OCI-LY7 (cell line): ENCODE data around the gene ZSWIM8. TPM values are rescaled to one million over a fixed set of nuclear protein-coding genes. Genes with fewer than 3 reads are reported as not detected.

Experiments
- BruUV-seq: library from RNA; stranded (reverse); fragments of 400-500 nt; replicated peaks from 2 replicates; lab custom pipeline; 2021; lab: Mats Ljungman, UMichigan
- CTCF ChIA-PET: fragments of 300-600 bp; sonication (Branson Sonifier 250); formaldehyde crosslinking; loops from one replicate; lab custom pipeline; 2022; ENCODE audit warnings: antibody characterized with exemption; ENCODE audit not compliant: unreplicated experiment; lab: Charles Lee
- POLR2A ChIA-PET: fragments of 300-600 bp; sonication (Branson Sonifier 250); formaldehyde crosslinking; loops from one replicate; lab custom pipeline; 2022; ENCODE audit warnings: antibody characterized with exemption; lab: Charles Lee
- DNase-seq: peaks from one replicate; pipeline ENCODE4 v3.0.0-alpha.2; 2015; ENCODE audit warnings: low spot score
- H2AFZ ChIP-seq: fragments of 200-600 bp; sonication (generic), shearing (Covaris generic); 2 replicates; pipeline ENCODE4 v1.6.1; 2014; ENCODE audit warnings: mild to moderate bottlenecking, antibody characterized with exemption, low read length, moderate library complexity
- H3K27ac ChIP-seq: fragments of 200-600 bp; sonication (generic); 2 replicates; pipeline ENCODE4 v1.5.1; 2014; ENCODE audit warnings: mixed run types, low read depth, mild to moderate bottlenecking, moderate library complexity, low read length, inconsistent platforms; ENCODE audit not compliant: poor library complexity, severe bottlenecking
- H3K36me3 ChIP-seq: fragments of 200-600 bp; sonication (generic); 2 replicates; pipeline ENCODE4 v1.6.1; 2014; ENCODE audit warnings: mild to moderate bottlenecking, antibody characterized with exemption, low read length, moderate library complexity, mixed read lengths; ENCODE audit not compliant: insufficient read depth
- H3K4me1 ChIP-seq: fragments of 200-600 bp; sonication (generic); 2 replicates; pipeline ENCODE4 v1.5.1; 2014; ENCODE audit warnings: mild to moderate bottlenecking, low read length; ENCODE audit not compliant: insufficient read depth, poor library complexity, severe bottlenecking
- H3K4me2 ChIP-seq: fragments of 200-600 bp; sonication (generic); 2 replicates; pipeline ENCODE4 v1.6.1; 2014; ENCODE audit warnings: mild to moderate bottlenecking, low read length
- H3K4me3 ChIP-seq: fragments of 200-600 bp; sonication (generic); 2 replicates; pipeline ENCODE4 v1.5.1; 2014; ENCODE audit warnings: mild to moderate bottlenecking, low read depth, low read length; ENCODE audit not compliant: poor library complexity, severe bottlenecking
- H3K79me2 ChIP-seq: fragments of 200-600 bp; sonication (generic); 2 replicates; pipeline ENCODE4 v1.6.1; 2016; ENCODE audit warnings: low read depth, mild to moderate bottlenecking, low read length, moderate library complexity, mixed read lengths; ENCODE audit not compliant: insufficient read depth
- H3K9me2 ChIP-seq: fragments of 200-600 bp; sonication (generic); 2 replicates; pipeline ENCODE4 v1.6.1; 2016; ENCODE audit warnings: mild to moderate bottlenecking, low read length, mixed read lengths; ENCODE audit not compliant: insufficient read depth
- H3K9me3 ChIP-seq: fragments of 200-600 bp; sonication (generic); 2 replicates; pipeline ENCODE4 v1.6.1; 2014; ENCODE audit warnings: mild to moderate bottlenecking, mixed run types, low read length, mixed read lengths
- H4K20me1 ChIP-seq: fragments of 200-600 bp; sonication (generic); 2 replicates; pipeline ENCODE4 v1.6.1; 2014; ENCODE audit warnings: mild to moderate bottlenecking, antibody characterized with exemption, low read length, moderate library complexity, mixed read lengths; ENCODE audit not compliant: insufficient read depth
- EZH2phosphoT487 ChIP-seq: fragments of 200-600 bp; sonication (generic); IDR thresholded peaks from 2 replicates; pipeline ENCODE4 v1.6.1; 2018; ENCODE audit warnings: low read depth, borderline replicate concordance, mild to moderate bottlenecking, mixed run types, antibody characterized with exemption, low read length, moderate library complexity, mixed read lengths
- intact Hi-C: fragments of 100-400 bp; cut with micrococcal nuclease; formaldehyde crosslinking; loops from one replicate; pipeline ENCODE4 v1.10.0; 2022; ENCODE audit not compliant: unreplicated experiment
- total RNA-seq, 2 experiments: library from RNA; depleted of rRNA in 1 of 2; stranded (reverse); fragments of >200 nt in 1 of 2; shearing (Covaris generic) in 1 of 2; gene quantifications; 2 replicates each; pipeline ENCODE4 v1.2.3, GENCODE V29; 2014 to 2022
- TF ChIP-seq, protein P1 (sequence below): fragments of 200-600 bp; sonication (generic); conservative IDR thresholded peaks from 2 replicates; pipeline ENCODE4 v1.5.1; 2014; ENCODE audit warnings: mild to moderate bottlenecking, antibody characterized with exemption, low read length, moderate library complexity, mixed read lengths

ZSWIM8 gene
- total RNA-seq, 2 experiments from 2014 or later = 22.0 to 52.6 TPM

DNA sequence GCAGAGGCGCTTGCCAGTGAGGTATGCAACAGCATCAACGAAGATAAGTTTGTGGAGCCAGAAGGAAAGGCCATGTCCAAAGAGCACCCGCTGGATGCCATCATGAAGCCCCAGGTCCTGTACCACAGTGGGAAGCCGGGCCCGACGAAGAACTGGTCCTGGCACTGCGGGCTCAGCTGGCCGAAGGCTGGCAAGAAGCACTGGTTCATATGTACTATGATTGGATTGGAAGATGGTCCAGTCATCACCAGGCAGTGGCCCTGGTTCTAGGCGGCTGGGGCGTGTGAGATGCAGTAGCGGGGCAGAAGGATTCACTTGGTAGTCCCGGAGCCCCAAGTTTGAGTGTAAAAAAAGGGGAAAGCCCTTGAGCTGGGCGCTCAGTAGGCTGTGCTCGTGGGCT is 22.1 kb downstream of the ZSWIM8 start:
- CTCF ChIA-PET = no interaction called here

DNA sequence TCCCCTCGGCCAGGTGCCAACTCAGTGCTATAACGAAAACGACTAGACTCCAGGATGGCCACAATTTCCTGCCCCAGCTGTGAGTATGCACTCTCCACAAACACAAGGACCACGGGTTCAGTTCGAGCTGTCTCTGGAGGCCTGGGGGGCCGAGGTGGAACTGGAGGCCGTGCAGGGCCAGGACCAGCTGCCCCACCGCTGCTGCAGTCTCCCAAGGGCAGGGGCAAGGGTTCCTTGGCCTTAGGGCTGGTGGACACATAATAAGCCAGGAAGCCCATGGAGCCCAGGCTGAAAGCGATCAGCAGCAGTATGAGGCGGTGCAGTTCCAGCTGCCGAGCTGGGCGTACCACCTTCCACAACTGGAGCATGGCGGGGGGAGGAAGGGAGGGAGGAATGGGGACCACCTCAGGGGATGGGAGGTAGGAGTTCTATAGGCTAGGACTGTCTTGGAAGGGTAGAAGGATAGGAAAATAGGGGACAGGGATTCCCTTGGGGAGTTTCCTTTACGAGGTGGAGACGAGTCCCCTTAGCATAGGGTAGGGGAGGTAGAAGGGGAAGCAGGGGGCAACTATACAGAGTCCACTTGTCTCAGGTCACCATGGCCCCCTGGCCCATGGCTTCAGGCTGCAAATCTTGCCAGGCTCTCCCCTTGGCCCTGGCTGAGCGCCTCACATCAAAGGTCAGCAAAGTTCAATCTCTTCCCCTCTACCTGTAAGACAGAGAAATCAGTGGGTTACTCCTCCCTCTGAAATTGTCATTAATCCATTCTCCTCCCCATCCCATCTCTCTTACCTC is 22.8 kb downstream of the ZSWIM8 start:
- intact Hi-C loops = no loop called here
- Histone ChIP-seq H3K4me2 (no peak overlapping the region), H3K27ac (no peak overlapping the region), H2AFZ (no peak overlapping the region), H4K20me1 (no peaks in the 10 kb centered on the region), H3K79me2 (peaks cover 14% of the 10 kb centered on the region; the same call in 1 of the 2 replicates), H3K9me2 (no peaks in the 10 kb centered on the region), H3K9me3 (no peaks in the 10 kb centered on the region), H3K36me3 (peaks cover 71% of the 10 kb centered on the region), H3K4me1 (peaks cover 29% of the 10 kb centered on the region), H3K4me3 (no peak overlapping the region)
- DNase-seq = no peak
- no peak for TF ChIP-seq EZH2phosphoT487
- TF ChIP-seq, protein P1, sequence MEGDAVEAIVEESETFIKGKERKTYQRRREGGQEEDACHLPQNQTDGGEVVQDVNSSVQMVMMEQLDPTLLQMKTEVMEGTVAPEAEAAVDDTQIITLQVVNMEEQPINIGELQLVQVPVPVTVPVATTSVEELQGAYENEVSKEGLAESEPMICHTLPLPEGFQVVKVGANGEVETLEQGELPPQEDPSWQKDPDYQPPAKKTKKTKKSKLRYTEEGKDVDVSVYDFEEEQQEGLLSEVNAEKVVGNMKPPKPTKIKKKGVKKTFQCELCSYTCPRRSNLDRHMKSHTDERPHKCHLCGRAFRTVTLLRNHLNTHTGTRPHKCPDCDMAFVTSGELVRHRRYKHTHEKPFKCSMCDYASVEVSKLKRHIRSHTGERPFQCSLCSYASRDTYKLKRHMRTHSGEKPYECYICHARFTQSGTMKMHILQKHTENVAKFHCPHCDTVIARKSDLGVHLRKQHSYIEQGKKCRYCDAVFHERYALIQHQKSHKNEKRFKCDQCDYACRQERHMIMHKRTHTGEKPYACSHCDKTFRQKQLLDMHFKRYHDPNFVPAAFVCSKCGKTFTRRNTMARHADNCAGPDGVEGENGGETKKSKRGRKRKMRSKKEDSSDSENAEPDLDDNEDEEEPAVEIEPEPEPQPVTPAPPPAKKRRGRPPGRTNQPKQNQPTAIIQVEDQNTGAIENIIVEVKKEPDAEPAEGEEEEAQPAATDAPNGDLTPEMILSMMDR = no peak
- ChIA-PET POLR2A (interaction anchor here (0.7 to 1.6 kb wide), 4 partner anchors 24 to 1256 kb away, joined by 3 to 6 read pairs (median 4); partner anchors contain the start of gene CHCHD1), CTCF (no interaction called here)
- BruUV-seq = no TSS peak

More for the DNA sequence above, 22.1 kb downstream of the ZSWIM8 start:
- POLR2A ChIA-PET = interaction anchor here (1.3 kb wide), 1 partner anchor 10 kb away, joined by 3 read pairs; no protein-coding TSS in a partner anchor
- no peak for TF ChIP-seq EZH2phosphoT487
- TF ChIP-seq, protein P1 = no peak
- Histone ChIP-seq H3K9me3 (no peaks in the 10 kb centered on the region), H2AFZ (no peak overlapping the region), H3K9me2 (no peaks in the 10 kb centered on the region), H3K4me1 (peaks cover 25% of the 10 kb centered on the region), H3K27ac (no peak overlapping the region), H3K4me3 (no peak overlapping the region), H4K20me1 (no peaks in the 10 kb centered on the region), H3K36me3 (peaks cover 72% of the 10 kb centered on the region), H3K79me2 (peaks cover 14% of the 10 kb centered on the region; the same call in 1 of the 2 replicates), H3K4me2 (no peak overlapping the region)
- intact Hi-C loops = no loop called here
- BruUV-seq = no TSS peak
- DNase-seq = no peak
